Endothelial cell of umbilical vein (primary cell): ENCODE results near the gene AGRN. TPM values are rescaled to one million over a fixed set of nuclear protein-coding genes. Genes with fewer than 3 reads are reported as not detected.
A peak's percentile ranks its signal among the peaks of the same experiment; 100 is the strongest.

Experiments used
- Bru-seq: library from RNA; stranded (reverse); fragments of 400-500 nt; gene quantifications from one replicate; lab custom pipeline; 2021; lab: Mats Ljungman, UMichigan
- BruChase-seq, 2 experiments: library from RNA; stranded (reverse); fragments of 400-500 nt; gene quantifications; one replicate each; lab custom pipeline; 2021; lab: Mats Ljungman, UMichigan
- BruUV-seq: library from RNA; stranded (reverse); fragments of 400-500 nt; replicated peaks from 2 replicates; lab custom pipeline; 2021; lab: Mats Ljungman, UMichigan
- CTCF ChIA-PET: fragments of 300-600, 350-600 bp; sonication (Branson Sonifier 250); formaldehyde crosslinking; loops from one replicate; lab custom pipeline; 2021; ENCODE audit warnings: antibody characterized with exemption, inconsistent platforms; lab: Charles Lee
- POLR2A ChIA-PET: fragments of 300-600, 350-600 bp; sonication (Branson Sonifier 250); formaldehyde crosslinking; loops from one replicate; lab custom pipeline; 2021; ENCODE audit warnings: antibody characterized with exemption, inconsistent platforms; lab: Charles Lee
- DNase-seq: peaks from one replicate; pipeline ENCODE4 v3.0.0-alpha.2; 2011; ENCODE audit warnings: low read depth, low spot score
- FAIRE-seq: peaks from 2 replicates; lab custom pipeline; 2011; peaks lifted over from hg19 to GRCh38; lab: Jason Lieb, UNC
- H2AFZ ChIP-seq: 2 replicates; pipeline ENCODE4 v1.6.0; 2012; ENCODE audit warnings: low read depth, low read length, control low read depth, inconsistent platforms
- H3K27ac ChIP-seq: 2 replicates; pipeline ENCODE4 v1.5.1; 2011; ENCODE audit warnings: low read depth, mild to moderate bottlenecking, control low read depth, low read length, moderate library complexity; ENCODE audit not compliant: insufficient read depth
- H3K27me3 ChIP-seq, 2 experiments: 2 replicates each; pipeline versions ENCODE4 v1.6.0 to v1.6.1; 2011; ENCODE audit warnings: low read length in 2 of 2, mixed read lengths in 1 of 2; ENCODE audit not compliant: control insufficient read depth in 2 of 2, insufficient read depth in 2 of 2
- H3K36me3 ChIP-seq, 2 experiments: 2 replicates in 1 of 2; 3 replicates in 1 of 2; pipeline ENCODE4 v1.5.1; 2011; ENCODE audit warnings: low read length in 2 of 2, mild to moderate bottlenecking in 1 of 2, moderate library complexity in 1 of 2; ENCODE audit not compliant: control insufficient read depth in 2 of 2, insufficient read depth in 2 of 2; ENCODE audit errors: extremely low read depth in 1 of 2
- H3K4me1 ChIP-seq: 3 replicates; pipeline ENCODE4 v1.5.1; 2011; ENCODE audit warnings: mild to moderate bottlenecking, low read length; ENCODE audit not compliant: control insufficient read depth, insufficient read depth; ENCODE audit errors: extremely low read depth
- H3K4me2 ChIP-seq: 2 replicates; pipeline ENCODE4 v1.6.1; 2011; ENCODE audit warnings: low read length, control low read depth, mixed read lengths; ENCODE audit not compliant: insufficient read depth
- H3K4me3 ChIP-seq, 3 experiments: fragments of 200-600 bp in 1 of 3; sonication (generic), shearing (Covaris generic) in 1 of 3; replicated peaks in 1 of 3; 2 replicates each; pipeline ENCODE4 v1.5.1; 2011 to 2016; ENCODE audit warnings: control low read depth in 3 of 3, low read length in 3 of 3, mild to moderate bottlenecking in 2 of 3, inconsistent platforms in 1 of 3, low read depth in 1 of 3, moderate library complexity in 1 of 3; ENCODE audit not compliant: insufficient read depth in 1 of 3
- H3K79me2 ChIP-seq: 2 replicates; pipeline ENCODE4 v1.6.0; 2012; ENCODE audit warnings: low read length, inconsistent platforms; ENCODE audit not compliant: control insufficient read depth, insufficient read depth
- H3K9ac ChIP-seq: replicated peaks from 2 replicates; pipeline ENCODE3; 2011; ENCODE audit warnings: low read length, control low read depth; ENCODE audit not compliant: insufficient read depth; ENCODE audit errors: extremely low read depth
- H3K9me1 ChIP-seq: replicated peaks from 3 replicates; pipeline ENCODE4 v1.6.0; 2011; ENCODE audit warnings: mild to moderate bottlenecking, low read length; ENCODE audit not compliant: control insufficient read depth, insufficient read depth; ENCODE audit errors: extremely low read depth
- H3K9me3 ChIP-seq: replicated peaks from 2 replicates; pipeline ENCODE4 v1.5.1; 2012; ENCODE audit warnings: low read length, inconsistent platforms; ENCODE audit not compliant: control insufficient read depth, insufficient read depth
- H4K20me1 ChIP-seq: replicated peaks from 2 replicates; pipeline ENCODE3; 2011; ENCODE audit warnings: mild to moderate bottlenecking, low read length; ENCODE audit not compliant: control insufficient read depth, insufficient read depth; ENCODE audit errors: extremely low read depth
- CTCF ChIP-seq, 2 donors: IDR thresholded peaks; 1 replicate in 1 of 2; 2 replicates in 1 of 2; pipeline ENCODE4 v1.5.1; 2011; ENCODE audit warnings: low read length in 2 of 2, mild to moderate bottlenecking in 2 of 2, moderate library complexity in 2 of 2, control low read depth in 1 of 2, inconsistent platforms in 1 of 2, low read depth in 1 of 2; ENCODE audit not compliant: insufficient read depth in 1 of 2; ENCODE audit errors: extremely low read depth in 1 of 2
- EZH2 ChIP-seq: IDR thresholded peaks from 2 replicates; pipeline ENCODE4 v1.6.1; 2012; ENCODE audit warnings: borderline replicate concordance, low read depth, mild to moderate bottlenecking, moderate library complexity, low read length, inconsistent platforms; ENCODE audit not compliant: severe bottlenecking
- FOS ChIP-seq: IDR thresholded peaks from 2 replicates; pipeline ENCODE4 v1.6.1; 2011; ENCODE audit warnings: mild to moderate bottlenecking, low read length, moderate library complexity, borderline replicate concordance; ENCODE audit not compliant: insufficient read depth
- GATA2 ChIP-seq: IDR thresholded peaks from 2 replicates; pipeline ENCODE4 v1.7.0; 2011; ENCODE audit warnings: low read depth, mild to moderate bottlenecking, moderate library complexity, mixed read lengths, low read length; ENCODE audit not compliant: insufficient read length, insufficient read depth
- MAX ChIP-seq: IDR thresholded peaks from 2 replicates; pipeline ENCODE4 v1.6.1; 2011; ENCODE audit not compliant: insufficient read depth, insufficient read length
- POLR2A ChIP-seq: IDR thresholded peaks from 2 replicates; pipeline ENCODE4 v1.6.1; 2012; ENCODE audit warnings: low read depth, mild to moderate bottlenecking, control low read depth, low read length
- dilution Hi-C: fragments of 300-500 bp; cut with MboI; formaldehyde crosslinking; loops from one replicate; pipeline ENCODE4 v1.15.0; 2019; ENCODE audit warnings: low sequenced_read_pairs; ENCODE audit not compliant: extremely low pct_ligation_motif_present
- intact Hi-C: fragments of 100-400 bp; cut with micrococcal nuclease; formaldehyde crosslinking; loops from one replicate; pipeline ENCODE4 v1.10.0; 2022
- long read RNA-seq: library from polyadenylated mRNA; stranded (forward); transcript quantifications from one replicate; pipeline ENCODE4 v2.0.0, GENCODE V29; 2021
- polyA minus RNA-seq, 3 experiments: library from RNA; depleted of rRNA, polyadenylated mRNA; stranded (reverse); fragments of >200 nt; gene quantifications; 1 replicate in 1 of 3; 2 replicates in 2 of 3; pipeline ENCODE4 v1.2.3, GENCODE V29; 2011
- polyA plus RNA-seq, 4 experiments: library from polyadenylated mRNA; depleted of rRNA in 3 of 4; stranded (reverse) in 3 of 4; unstranded in 1 of 4; fragments of >200 nt; gene quantifications; 2 replicates each; pipeline versions ENCODE4 v1.2.1 to v1.2.3, GENCODE V29; 2011 to 2012; ENCODE audit warnings: missing spikeins in 1 of 4
- total RNA-seq: library from RNA; stranded (reverse); gene quantifications from 2 replicates; pipeline ENCODE4 v1.2.3, GENCODE V29; 2021

The AGRN gene
- total RNA-seq (67.8 and 75.6 TPM in 2 replicates), polyA plus RNA-seq (66.6 and 78.9 TPM in 2 replicates), polyA minus RNA-seq (54.3 and 61.2 TPM in 2 replicates), Bru-seq, nascent RNA (percentile 36 among the genes with signal in this experiment), BruChase-seq, experiment 1, labeled RNA remaining after a 6-hour chase (percentile 61 among the genes with signal in this experiment), BruChase-seq, experiment 2, labeled RNA remaining after a 2-hour chase (percentile 51 among the genes with signal in this experiment)
- 37.4 and 54.0 TPM in 2 replicates for polyA plus RNA-seq (2011; cell fraction: cytosol; rRNA removed)
- 180 and 187 TPM in 2 replicates for polyA plus RNA-seq (2011; cell fraction: nucleus; rRNA removed)
- polyA plus RNA-seq (2012), result 59.5 and 122 TPM in 2 replicates
- polyA minus RNA-seq (2011; cell fraction: cytosol; rRNA and poly(A)+ RNA removed), result 32.9 TPM
- 40.7 and 70.5 TPM in 2 replicates for polyA minus RNA-seq (2011; cell fraction: nucleus; rRNA and poly(A)+ RNA removed)
- long read RNA-seq, partial matches to known transcripts, result 66 of 70 reads
- long read RNA-seq, other reads (novel, unspliced or antisense), result 2 of 70 reads

- H4K20me1 ChIP-seq, result no peaks in the 10 kb centered on the region
- H3K27me3 ChIP-seq, result no peaks in the 10 kb centered on the region
- FAIRE-seq, result no peak
- H3K4me2 ChIP-seq, result peak within 1 kb of the TSS; percentile 71
- intact Hi-C loops, result loop anchor here (1.0 to 2.0 kb wide), 2 partner anchors 21 to 43 kb away; no protein-coding TSS in a partner anchor
- peak; percentile 55 for TF ChIP-seq POLR2A
- no peak for TF ChIP-seq GATA2
- no peak for TF ChIP-seq CTCF (IDR thresholded peaks at IDR 0.05; ENCODE audit: extremely low read depth in 1 of 2, insufficient read depth in 1 of 2, low read depth in 1 of 2, low read length in 2 of 2)
- no peak for TF ChIP-seq EZH2
- TF ChIP-seq FOS, result no peak
- TF ChIP-seq MAX, result no peak
- H3K79me2 ChIP-seq, result no peaks in the 10 kb centered on the region
- no peaks in the 10 kb centered on the region for H3K9me3 ChIP-seq
- no peaks in the 10 kb centered on the region for H3K36me3 ChIP-seq
- POLR2A ChIA-PET, result no interaction called here
- H3K9me1 ChIP-seq, result no peaks in the 10 kb centered on the region
- no peak within 1 kb of the TSS for H3K27ac ChIP-seq
- no peak for DNase-seq
- peaks cover 13% of the 10 kb centered on the region for H3K4me1 ChIP-seq
- CTCF ChIA-PET, result interaction anchor here (1.0 to 3.4 kb wide), 7 partner anchors 12 to 271 kb away, joined by 3 to 22 read pairs (median 4); partner anchors contain the start of gene HES4
- H3K9ac ChIP-seq, result peak within 1 kb of the TSS; percentile 31
- dilution Hi-C loops, result no loop called here
- BruUV-seq, result no TSS peak
- H3K4me3 ChIP-seq, result peak within 1 kb of the TSS; percentile 26 to 71 (median 62)
- H2AFZ ChIP-seq, result peak within 1 kb of the TSS; percentile 88
Measured at GRCh38 chr1:1020000-1020404, at the start of gene AGRN. AGRN (plus strand) TSS chr1:1020120; CDS start chr1:1020173, 53 bp downstream.
